H9 (cell line): ENCODE results near the gene GK2. TPM values are rescaled to one million over a fixed set of nuclear protein-coding genes. Genes with fewer than 3 reads are reported as not detected.

Experiments
- DNase-seq: peaks from one replicate; pipeline ENCODE4 v3.0.0-alpha.2; 2017
- H2AFZ ChIP-seq: one replicate; pipeline ENCODE4 v1.6.1; 2013; ENCODE audit warnings: mild to moderate bottlenecking, low read length, control low read depth, moderate library complexity
- H2AK5ac ChIP-seq: 2 replicates; pipeline ENCODE4 v1.6.1; 2013; ENCODE audit warnings: low read length, control low read depth, mixed read lengths; ENCODE audit not compliant: insufficient read length
- H2BK120ac ChIP-seq: one replicate; pipeline ENCODE4 v1.6.1; 2013; ENCODE audit warnings: low read depth, mild to moderate bottlenecking, low read length, control low read depth, inconsistent platforms; ENCODE audit not compliant: poor library complexity, severe bottlenecking
- H2BK12ac ChIP-seq: 2 replicates; pipeline ENCODE4 v1.6.1; 2013; ENCODE audit warnings: low read length, control low read depth, mixed read lengths, low read depth; ENCODE audit not compliant: insufficient read length
- H2BK15ac ChIP-seq: 2 replicates; pipeline ENCODE4 v1.6.1; 2013; ENCODE audit warnings: low read depth, low read length, control low read depth
- H2BK20ac ChIP-seq: one replicate; pipeline ENCODE4 v1.6.1; 2013; ENCODE audit warnings: low read depth, mild to moderate bottlenecking, low read length, control low read depth, inconsistent platforms; ENCODE audit not compliant: poor library complexity, severe bottlenecking
- H2BK5ac ChIP-seq: 2 replicates; pipeline ENCODE4 v1.6.1; 2013; ENCODE audit warnings: low read length, control low read depth, mixed read lengths; ENCODE audit not compliant: insufficient read length
- H3K14ac ChIP-seq: 2 replicates; pipeline ENCODE4 v1.6.1; 2013; ENCODE audit warnings: low read length, control low read depth; ENCODE audit not compliant: insufficient read depth
- H3K18ac ChIP-seq: 2 replicates; pipeline ENCODE4 v1.6.1; 2013; ENCODE audit warnings: low read depth, mild to moderate bottlenecking, mixed read lengths, low read length, control low read depth; ENCODE audit not compliant: insufficient read length
- H3K23ac ChIP-seq: 2 replicates; pipeline ENCODE4 v1.6.1; 2013; ENCODE audit warnings: low read length, control low read depth, mixed read lengths, low read depth; ENCODE audit not compliant: insufficient read length
- H3K23me2 ChIP-seq: 2 replicates; pipeline ENCODE4 v1.6.1; 2013; ENCODE audit warnings: low read depth, mild to moderate bottlenecking, mixed read lengths, low read length, control low read depth; ENCODE audit not compliant: insufficient read length, poor library complexity, severe bottlenecking
- H3K27ac ChIP-seq: 2 replicates; pipeline ENCODE4 v1.5.1; 2013; ENCODE audit warnings: low read length, control low read depth, mixed read lengths, low read depth; ENCODE audit not compliant: insufficient read length
- H3K27me3 ChIP-seq: 2 replicates; pipeline ENCODE4 v1.6.1; 2013; ENCODE audit warnings: low read length, control low read depth, inconsistent platforms; ENCODE audit not compliant: insufficient read depth
- H3K4ac ChIP-seq: 2 replicates; pipeline ENCODE4 v1.6.1; 2013; ENCODE audit warnings: low read depth, mild to moderate bottlenecking, control low read depth, inconsistent platforms, low read length, moderate library complexity
- H3K4me1 ChIP-seq: 2 replicates; pipeline ENCODE4 v1.6.1; 2013; ENCODE audit warnings: low read length, control low read depth, inconsistent platforms; ENCODE audit not compliant: insufficient read depth
- H3K4me2 ChIP-seq: 2 replicates; pipeline ENCODE4 v1.6.1; 2013; ENCODE audit warnings: low read length, control low read depth, mixed read lengths; ENCODE audit not compliant: insufficient read length, insufficient read depth
- H3K56ac ChIP-seq: 2 replicates; pipeline ENCODE4 v1.6.1; 2013; ENCODE audit warnings: low read depth, mild to moderate bottlenecking, mixed read lengths, low read length, control low read depth; ENCODE audit not compliant: insufficient read length
- H3K79me1 ChIP-seq: 2 replicates; pipeline ENCODE4 v1.6.1; 2013; ENCODE audit warnings: low read depth, mild to moderate bottlenecking, moderate library complexity, low read length, control low read depth, inconsistent platforms; ENCODE audit not compliant: insufficient read depth, poor library complexity, severe bottlenecking
- H3K79me2 ChIP-seq: 2 replicates; pipeline ENCODE4 v1.6.1; 2013; ENCODE audit warnings: low read length, control low read depth, inconsistent platforms; ENCODE audit not compliant: insufficient read depth
- H3K9ac ChIP-seq: 2 replicates; pipeline ENCODE4 v1.6.1; 2013; ENCODE audit warnings: low read length, control low read depth, mixed read lengths; ENCODE audit not compliant: insufficient read length; ENCODE audit errors: extremely low read depth
- H3K9me3 ChIP-seq: one replicate; pipeline ENCODE4 v1.6.1; 2013; ENCODE audit warnings: low read depth, low read length, inconsistent platforms; ENCODE audit not compliant: control insufficient read depth
- H3T11ph ChIP-seq: one replicate; pipeline ENCODE4 v1.6.1; 2013; ENCODE audit warnings: mild to moderate bottlenecking, low read length, control low read depth, inconsistent platforms
- H4K20me1 ChIP-seq: one replicate; pipeline ENCODE4 v1.6.1; 2013; ENCODE audit not compliant: control insufficient read depth, insufficient read length, insufficient read depth
- H4K5ac ChIP-seq: 2 replicates; pipeline ENCODE4 v1.6.1; 2013; ENCODE audit warnings: low read depth, mild to moderate bottlenecking, mixed read lengths, low read length, control low read depth; ENCODE audit not compliant: insufficient read length
- H4K8ac ChIP-seq: replicated peaks from 2 replicates; pipeline ENCODE4 v1.6.1; 2013; ENCODE audit warnings: low read length, control low read depth, mixed read lengths, low read depth; ENCODE audit not compliant: insufficient read length
- H4K91ac ChIP-seq: 2 replicates; pipeline ENCODE4 v1.6.1; 2013; ENCODE audit warnings: low read depth, mild to moderate bottlenecking, moderate library complexity, mixed read lengths, low read length, control low read depth; ENCODE audit not compliant: insufficient read length
- H3K27ac Mint-ChIP-seq, 3 experiments: 2 replicates in 2 of 3; 3 replicates in 1 of 3; pipeline ENCODE4 v1.8.0; 2020 to 2021; ENCODE audit warnings: mixed read lengths in 3 of 3, mild to moderate bottlenecking in 1 of 3, moderate library complexity in 1 of 3
- H3K27me3 Mint-ChIP-seq: 2 replicates; pipeline ENCODE4 v1.8.0; 2021; ENCODE audit warnings: low read depth, mild to moderate bottlenecking, moderate library complexity, mixed read lengths
- H3K36me3 Mint-ChIP-seq, 3 experiments: 2 replicates in 2 of 3; 3 replicates in 1 of 3; pipeline ENCODE4 v1.8.0; 2020 to 2021; ENCODE audit warnings: low read depth in 3 of 3, mixed read lengths in 3 of 3; ENCODE audit not compliant: insufficient read depth in 1 of 3
- H3K4me1 Mint-ChIP-seq, 2 experiments: 2 replicates each; pipeline ENCODE4 v1.8.0; 2020; ENCODE audit warnings: mixed read lengths in 2 of 2
- H3K4me3 Mint-ChIP-seq, 2 experiments: 2 replicates in 1 of 2; 3 replicates in 1 of 2; pipeline ENCODE4 v1.8.0; 2020 to 2021; ENCODE audit warnings: mild to moderate bottlenecking in 2 of 2, mixed read lengths in 2 of 2, moderate library complexity in 1 of 2
- H3K9me3 Mint-ChIP-seq, 2 experiments: 2 replicates in 1 of 2; 3 replicates in 1 of 2; pipeline ENCODE4 v1.8.0; 2020; ENCODE audit warnings: mild to moderate bottlenecking in 2 of 2, mixed read lengths in 2 of 2, moderate library complexity in 1 of 2
- CTCF ChIP-seq: fragments of 200-600 bp; sonication (generic); conservative IDR thresholded peaks from 3 replicates; pipeline ENCODE4 v1.8.0; 2021; ENCODE audit warnings: antibody characterized with exemption, mild to moderate bottlenecking
- WGBS: extraction: QIAGEN DNeasy Blood & Tissue Kit; methylation state at CpG from one replicate; pipeline ENCODE4 v1.1.7; 2013; ENCODE audit warnings: missing lambda C conversion rate, low lambda C conversion rate, mixed read lengths; ENCODE audit not compliant: insufficient read length; ENCODE audit errors: extremely low coverage; 5-methylcytosine and 5-hydroxymethylcytosine counted together
- total RNA-seq: library from RNA; stranded (reverse); gene quantifications from 2 replicates; pipeline ENCODE4 v1.2.1, GENCODE V29; 2021

The GK2 gene
- total RNA-seq, 1 experiment from 2014 or later: not detected

- H3K4me1 Mint-ChIP-seq: no peaks in the 10 kb centered on the region
Measured at GRCh38 chr4:79357365-79357764, 50.7 kb downstream of the GK2 start.

More at GRCh38 chr4:79357365-79357764, 50.7 kb downstream of the GK2 start:
- Histone ChIP-seq H3K4me1 (no peaks in the 10 kb centered on the region), H2AFZ (no peak overlapping the region), H3K14ac (no peak overlapping the region), H4K91ac (no peak overlapping the region), H3K4me2 (no peak overlapping the region), H3K9ac (no peak overlapping the region), H3K18ac (no peak overlapping the region), H3K23me2 (no peaks in the 10 kb centered on the region), H3K27me3 (no peaks in the 10 kb centered on the region), H2BK15ac (no peak overlapping the region), H3K9me3 (no peaks in the 10 kb centered on the region), H2BK5ac (no peak overlapping the region), H4K20me1 (no peaks in the 10 kb centered on the region), H3K4ac (no peak overlapping the region), H4K5ac (no peak overlapping the region), H2BK120ac (no peak overlapping the region), H2BK20ac (no peak overlapping the region), H3K27ac (no peak overlapping the region), H3K79me1 (no peaks in the 10 kb centered on the region), H2BK12ac (no peak overlapping the region), H2AK5ac (no peak overlapping the region), H4K8ac (no peak overlapping the region), H3K79me2 (no peaks in the 10 kb centered on the region), H3K23ac (no peak overlapping the region), H3T11ph (no peak overlapping the region), H3K56ac (no peak overlapping the region)
- no CpG with 5 or more reads among the region's 8 CpGs for WGBS
- DNase-seq: no peak
- Mint-ChIP-seq H3K27ac (peak overlapping the region in 1 of 3 experiments; percentile 65; a peak in 1 of 7 replicates), H3K9me3 (no peaks in the 10 kb centered on the region), H3K4me3 (no peak overlapping the region), H3K36me3 (no peaks in the 10 kb centered on the region), H3K27me3 (no peaks in the 10 kb centered on the region)
- no peak for TF ChIP-seq CTCF

Other genes starting within 250 kb of the GK2 start
- not detected in 2 replicates for gene NAA11, start 82.2 kb downstream of the GK2 start, total RNA-seq